ENCODE data around the gene DIP2C. TPM values are rescaled to one million over a fixed set of nuclear protein-coding genes. Genes with fewer than 3 reads are reported as not detected.
A peak's percentile ranks its signal among the peaks of the same experiment; 100 is the strongest.

DIP2C gene
- total RNA-seq, 1 donor from 2014 or later, result 30.8 TPM

GRCh38 chr10:625751-626711 is 63.4 kb downstream of the DIP2C start:
- H3K36me3 ChIP-seq, result no peaks in the 10 kb centered on the region
- H3K27ac ChIP-seq (replicated peaks), result peak overlapping the region; percentile 94
- intact Hi-C loops (cut with micrococcal nuclease), result no loop called here
- TF ChIP-seq, protein P1, sequence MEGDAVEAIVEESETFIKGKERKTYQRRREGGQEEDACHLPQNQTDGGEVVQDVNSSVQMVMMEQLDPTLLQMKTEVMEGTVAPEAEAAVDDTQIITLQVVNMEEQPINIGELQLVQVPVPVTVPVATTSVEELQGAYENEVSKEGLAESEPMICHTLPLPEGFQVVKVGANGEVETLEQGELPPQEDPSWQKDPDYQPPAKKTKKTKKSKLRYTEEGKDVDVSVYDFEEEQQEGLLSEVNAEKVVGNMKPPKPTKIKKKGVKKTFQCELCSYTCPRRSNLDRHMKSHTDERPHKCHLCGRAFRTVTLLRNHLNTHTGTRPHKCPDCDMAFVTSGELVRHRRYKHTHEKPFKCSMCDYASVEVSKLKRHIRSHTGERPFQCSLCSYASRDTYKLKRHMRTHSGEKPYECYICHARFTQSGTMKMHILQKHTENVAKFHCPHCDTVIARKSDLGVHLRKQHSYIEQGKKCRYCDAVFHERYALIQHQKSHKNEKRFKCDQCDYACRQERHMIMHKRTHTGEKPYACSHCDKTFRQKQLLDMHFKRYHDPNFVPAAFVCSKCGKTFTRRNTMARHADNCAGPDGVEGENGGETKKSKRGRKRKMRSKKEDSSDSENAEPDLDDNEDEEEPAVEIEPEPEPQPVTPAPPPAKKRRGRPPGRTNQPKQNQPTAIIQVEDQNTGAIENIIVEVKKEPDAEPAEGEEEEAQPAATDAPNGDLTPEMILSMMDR (IDR thresholded peaks at IDR 0.05; ENCODE audit: borderline replicate concordance), result no peak
- peak overlapping the region; percentile 52 for H3K4me3 ChIP-seq
- no peak for DNase-seq
- H3K9me3 ChIP-seq (replicated peaks), result no peaks in the 10 kb centered on the region
- no peaks in the 10 kb centered on the region for H3K27me3 ChIP-seq (ENCODE audit: low read depth)
- peaks cover 72% of the 10 kb centered on the region for H3K4me1 ChIP-seq

DNA sequence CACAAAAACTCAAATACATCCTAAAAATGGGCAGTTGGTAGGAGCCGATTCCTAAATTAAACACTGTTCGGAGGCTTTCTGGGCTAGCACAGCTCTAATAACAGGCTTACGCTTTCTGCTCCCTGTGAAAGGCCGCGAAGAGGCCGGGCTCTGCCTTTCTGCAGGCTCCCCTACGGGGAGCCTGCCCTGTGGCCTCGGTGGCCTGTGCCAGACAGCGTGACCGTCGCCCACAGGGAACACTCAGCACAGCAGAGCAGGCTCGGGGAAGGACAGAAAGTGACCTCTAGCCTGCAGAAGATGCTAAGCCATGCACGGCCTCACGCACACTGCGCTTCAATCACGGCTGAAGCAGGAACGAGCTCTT is 64.2 kb downstream of the DIP2C start:
- TF ChIP-seq, protein P1 (IDR thresholded peaks at IDR 0.05; ENCODE audit: borderline replicate concordance), result no peak
- Histone ChIP-seq H3K27ac (replicated peaks) (peak overlapping the region; percentile 94), H3K9me3 (replicated peaks) (no peaks in the 10 kb centered on the region), H3K27me3 (ENCODE audit: low read depth) (no peaks in the 10 kb centered on the region), H3K4me3 (peak overlapping the region; percentile 52), H3K36me3 (no peaks in the 10 kb centered on the region), H3K4me1 (peaks cover 77% of the 10 kb centered on the region)
- intact Hi-C loops (cut with micrococcal nuclease), result no loop called here
- peak; percentile 77 for DNase-seq

DNA sequence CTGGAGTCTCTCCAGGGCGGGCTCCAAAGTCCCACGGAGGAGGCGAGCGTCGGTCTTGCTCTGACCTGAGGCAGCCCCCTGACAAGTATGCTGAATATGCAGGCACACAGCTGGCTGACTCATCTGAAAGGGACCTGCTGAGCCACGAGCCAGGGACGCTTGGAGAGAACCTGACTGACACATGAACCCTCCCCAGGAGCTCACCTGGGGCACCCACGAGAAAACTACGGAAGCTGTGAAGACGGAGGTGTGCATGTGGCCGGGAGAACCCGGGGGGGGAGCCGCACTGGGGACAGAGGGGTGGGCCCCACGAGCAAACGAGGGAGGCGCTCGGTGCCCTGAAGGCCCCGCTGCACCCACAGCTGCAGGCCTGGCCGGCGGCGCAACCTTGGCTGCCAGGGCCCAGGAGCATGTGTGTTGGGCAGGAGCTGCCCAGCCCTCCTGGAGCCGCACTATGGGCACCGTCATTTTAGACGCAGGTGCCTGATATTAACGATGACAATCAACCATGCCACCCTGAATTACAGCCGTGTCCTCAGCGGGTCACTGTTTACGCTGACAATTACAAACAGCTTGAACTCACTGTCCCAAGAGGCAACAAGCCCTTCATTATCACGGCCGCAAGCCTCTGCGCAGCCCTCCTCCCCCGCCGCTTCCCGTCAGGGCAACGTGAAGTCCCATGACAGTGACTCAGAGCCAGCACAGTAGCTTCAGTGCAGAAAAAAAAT is 64.7 kb downstream of the DIP2C start:
- Histone ChIP-seq H3K9me3 (replicated peaks) (no peaks in the 10 kb centered on the region), H3K4me3 (peak overlapping the region; percentile 52), H3K4me1 (peaks cover 82% of the 10 kb centered on the region), H3K36me3 (no peaks in the 10 kb centered on the region), H3K27ac (replicated peaks) (peak overlapping the region; percentile 94), H3K27me3 (ENCODE audit: low read depth) (no peaks in the 10 kb centered on the region)
- intact Hi-C loops (cut with micrococcal nuclease), result no loop called here
- DNase-seq, result peak; percentile 78
- TF ChIP-seq, protein P1 (IDR thresholded peaks at IDR 0.05; ENCODE audit: borderline replicate concordance), result no peak

DNA sequence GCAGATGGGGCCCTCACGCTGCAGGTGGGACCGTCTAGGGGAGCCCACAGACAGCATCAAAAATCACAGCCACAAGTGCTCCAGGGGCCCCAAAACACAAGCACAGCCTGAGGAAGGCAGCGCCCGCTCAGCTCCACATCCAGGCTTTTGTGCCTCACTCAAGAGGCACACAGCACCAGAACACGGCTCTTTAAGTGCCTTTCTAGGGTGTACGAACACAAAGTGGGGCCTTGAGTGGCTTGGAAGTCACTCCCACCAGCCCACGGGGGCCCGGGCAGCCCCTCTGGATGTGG is 65.2 kb downstream of the DIP2C start:
- H3K9me3 ChIP-seq (replicated peaks), result no peaks in the 10 kb centered on the region
- H3K4me3 ChIP-seq, result no peak overlapping the region
- TF ChIP-seq, protein P1 (IDR thresholded peaks at IDR 0.05; ENCODE audit: borderline replicate concordance), result no peak
- no peaks in the 10 kb centered on the region for H3K36me3 ChIP-seq
- DNase-seq, result no peak
- H3K4me1 ChIP-seq, result peaks cover 88% of the 10 kb centered on the region
- no peaks in the 10 kb centered on the region for H3K27me3 ChIP-seq (ENCODE audit: low read depth)
- intact Hi-C loops (cut with micrococcal nuclease), result no loop called here
- peak overlapping the region; percentile 94 for H3K27ac ChIP-seq (replicated peaks)

DNA sequence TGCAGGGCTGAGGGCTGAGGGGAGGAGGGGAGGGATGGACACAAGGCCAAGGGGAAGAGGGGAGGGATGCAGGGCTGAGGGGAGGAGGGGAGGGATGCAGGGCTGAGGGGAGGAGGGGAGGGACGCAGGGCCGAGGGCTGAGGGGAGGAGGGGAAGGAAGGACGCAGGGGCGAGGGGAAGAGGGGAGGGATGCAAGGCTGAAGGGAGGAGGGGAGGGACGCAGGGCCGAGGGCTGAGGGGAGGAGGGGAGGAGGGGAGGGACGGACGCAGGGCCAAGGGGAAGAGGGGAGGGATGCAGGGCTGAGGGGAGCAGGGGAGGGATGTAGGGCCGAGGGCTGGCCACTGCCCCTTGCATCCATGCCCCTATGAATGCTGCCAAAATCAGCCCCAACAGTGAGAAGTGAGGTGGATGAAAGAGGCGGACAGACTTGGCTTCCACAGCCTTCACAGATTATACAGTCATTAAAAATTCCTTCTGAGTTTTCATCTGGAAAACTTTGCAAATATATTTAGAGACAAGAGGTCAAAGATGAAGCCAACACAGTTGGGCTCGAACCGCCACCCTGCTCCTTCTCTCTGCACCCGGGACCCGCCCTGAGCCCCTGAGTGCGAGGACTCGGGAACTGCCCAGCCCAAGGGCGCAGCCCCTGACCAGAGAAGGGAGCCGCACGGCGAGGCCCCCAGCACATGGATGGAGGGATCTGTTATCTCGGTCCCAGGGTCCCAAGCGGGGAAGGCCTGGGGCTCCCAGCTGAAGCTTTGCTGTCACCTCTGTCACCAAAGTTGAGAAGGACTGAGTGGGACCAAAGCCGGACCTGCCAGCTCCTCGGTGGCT is 65.8 kb downstream of the DIP2C start:
- Histone ChIP-seq H3K36me3 (no peaks in the 10 kb centered on the region), H3K27me3 (ENCODE audit: low read depth) (no peaks in the 10 kb centered on the region), H3K27ac (replicated peaks) (peak overlapping the region; percentile 94), H3K9me3 (replicated peaks) (no peaks in the 10 kb centered on the region), H3K4me3 (no peak overlapping the region), H3K4me1 (peaks cover 93% of the 10 kb centered on the region)
- intact Hi-C loops (cut with micrococcal nuclease), result no loop called here
- DNase-seq, result no peak
- TF ChIP-seq, protein P1 (IDR thresholded peaks at IDR 0.05; ENCODE audit: borderline replicate concordance), result no peak
